GM19463 (cell line): ENCODE measurements around the gene MOGAT3.

Experiments used
- ATAC-seq: cut with Tn5 transposase; IDR thresholded peaks from one replicate; pipeline ENCODE4 v1.9.1; 2021; ENCODE audit warnings: mild to moderate bottlenecking, moderate library complexity; ENCODE audit not compliant: unreplicated experiment

MOGAT3 gene

DNA sequence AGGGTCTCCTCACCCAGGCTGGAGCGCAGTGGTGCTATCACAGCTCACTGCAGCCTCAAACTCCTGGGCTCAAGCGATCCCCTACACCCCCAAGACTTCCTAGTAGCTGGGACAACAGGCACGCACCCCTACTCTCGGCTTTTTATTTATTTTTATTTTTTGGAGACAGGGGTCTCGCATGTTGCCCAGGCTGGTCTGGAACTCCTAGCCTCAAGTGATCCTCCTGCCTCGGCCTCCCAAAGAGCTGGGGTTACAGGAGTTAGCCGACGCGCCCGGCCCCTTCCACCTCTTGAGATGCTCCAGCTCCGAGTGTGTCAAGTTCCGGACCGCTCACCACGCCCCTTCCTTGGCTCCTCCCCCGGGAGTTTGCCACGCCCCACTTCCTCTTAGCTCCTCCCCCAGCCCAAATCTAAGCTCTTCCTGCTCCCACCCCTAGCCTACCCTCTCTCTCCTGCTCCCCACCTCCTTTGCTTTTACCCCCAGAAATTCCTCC is 27.0 kb downstream of the MOGAT3 start:
- ATAC-seq = no peak

DNA sequence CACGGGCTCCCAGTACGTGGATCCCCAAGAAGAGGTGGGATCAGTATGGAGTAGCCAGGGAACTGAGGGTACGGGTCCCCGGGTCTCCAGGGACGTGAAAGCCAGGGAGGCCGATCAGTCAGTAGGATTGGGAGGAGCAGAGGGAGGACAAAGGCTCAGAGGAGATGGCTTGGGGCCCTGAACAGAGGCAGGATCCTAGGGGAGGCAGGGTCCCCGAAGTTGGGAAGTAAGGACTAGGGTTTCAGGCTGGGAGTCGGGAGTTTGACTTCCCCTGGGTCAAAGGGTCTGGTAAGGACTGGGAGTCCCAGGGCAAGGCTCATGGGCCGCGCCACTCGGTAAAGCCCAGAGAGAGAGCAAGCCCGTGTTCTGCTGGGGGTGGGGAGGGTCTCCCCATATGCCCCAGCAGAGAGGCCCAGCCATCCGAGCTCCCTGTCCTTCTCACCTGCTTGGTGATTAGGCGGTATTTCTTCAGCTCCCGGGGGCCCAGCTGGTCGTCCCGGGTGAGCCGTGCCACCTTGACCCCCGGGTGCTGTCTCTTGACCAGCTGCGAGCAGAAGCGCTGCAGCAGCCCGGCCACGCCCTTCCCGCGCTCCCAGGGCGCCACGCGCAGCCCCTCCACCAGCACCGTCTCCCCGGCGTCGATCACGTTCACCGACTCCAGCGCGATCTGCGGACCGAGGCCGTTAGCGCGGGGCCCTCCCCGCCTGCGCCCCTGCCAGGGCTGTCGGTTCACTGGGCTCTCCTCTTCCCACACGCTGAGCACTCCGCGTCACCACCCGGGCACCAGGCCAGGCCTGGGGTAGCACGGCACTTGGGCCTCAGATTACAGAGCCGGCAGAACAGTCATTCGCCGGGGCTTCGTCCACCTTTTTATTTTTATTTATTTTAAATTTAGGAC is 27.7 kb downstream of the MOGAT3 start:
- no peak for ATAC-seq

DNA sequence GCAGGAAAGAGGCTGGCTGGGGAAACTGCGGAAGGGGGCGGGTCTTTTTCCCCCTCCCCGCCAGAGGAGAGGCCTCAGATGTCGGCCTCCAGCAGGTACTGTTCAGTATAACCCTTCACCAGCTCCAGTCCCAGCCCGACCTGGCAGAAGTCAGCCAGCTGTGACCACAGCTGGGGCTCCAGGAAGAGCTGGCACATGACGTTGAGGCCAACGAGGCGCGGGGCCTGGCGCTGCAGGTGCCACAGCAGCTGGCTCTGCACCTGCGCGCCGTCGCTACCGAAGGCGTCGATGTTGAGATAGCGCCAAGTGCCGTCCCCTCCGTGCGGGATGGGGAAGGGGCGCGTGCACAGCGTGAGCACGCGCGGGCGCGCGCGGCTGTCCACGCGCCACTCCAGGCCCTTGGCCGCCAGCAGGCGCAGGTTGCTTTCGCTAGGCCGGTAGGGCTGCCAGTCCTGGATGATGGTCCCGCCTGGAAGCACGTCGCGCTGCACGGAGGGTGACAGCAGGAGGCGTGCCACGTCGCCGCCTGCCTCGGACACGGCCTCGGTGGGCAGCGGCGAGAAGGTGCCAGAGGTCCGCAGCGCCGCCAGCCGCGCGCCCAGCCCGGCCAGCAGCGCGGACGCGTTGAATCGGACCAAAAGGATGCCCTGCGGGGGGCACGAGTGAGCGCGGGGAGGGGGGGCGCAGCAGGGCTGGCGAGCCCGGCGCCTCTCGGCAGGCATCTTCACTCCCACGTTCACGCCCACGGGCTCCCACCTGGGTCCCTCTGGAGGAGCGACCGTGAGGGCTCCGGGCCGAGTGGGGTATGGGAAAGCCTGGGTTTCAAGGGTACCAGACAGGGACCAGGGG is 28.6 kb downstream of the MOGAT3 start:
- ATAC-seq = no peak

DNA sequence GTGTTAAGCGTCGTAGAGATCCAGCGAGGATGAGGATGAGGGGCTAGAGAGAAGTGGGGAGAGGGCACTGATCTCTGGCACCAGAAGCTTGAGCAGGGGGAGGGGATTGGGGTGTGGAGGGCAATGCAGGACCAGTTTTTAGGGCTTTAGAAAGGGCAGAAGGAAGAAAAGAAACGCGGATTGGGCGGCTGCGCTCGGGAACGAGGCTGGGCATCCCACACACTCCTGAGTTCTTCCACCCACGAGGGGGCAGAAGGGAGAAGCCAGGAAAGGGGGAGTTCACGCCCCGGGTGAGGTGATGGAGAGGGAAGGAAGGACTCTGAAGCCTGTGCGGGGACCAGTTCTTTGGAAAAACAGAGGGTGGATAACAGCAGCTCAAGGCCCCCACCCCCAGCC is 29.4 kb downstream of the MOGAT3 start:
- no peak for ATAC-seq

DNA sequence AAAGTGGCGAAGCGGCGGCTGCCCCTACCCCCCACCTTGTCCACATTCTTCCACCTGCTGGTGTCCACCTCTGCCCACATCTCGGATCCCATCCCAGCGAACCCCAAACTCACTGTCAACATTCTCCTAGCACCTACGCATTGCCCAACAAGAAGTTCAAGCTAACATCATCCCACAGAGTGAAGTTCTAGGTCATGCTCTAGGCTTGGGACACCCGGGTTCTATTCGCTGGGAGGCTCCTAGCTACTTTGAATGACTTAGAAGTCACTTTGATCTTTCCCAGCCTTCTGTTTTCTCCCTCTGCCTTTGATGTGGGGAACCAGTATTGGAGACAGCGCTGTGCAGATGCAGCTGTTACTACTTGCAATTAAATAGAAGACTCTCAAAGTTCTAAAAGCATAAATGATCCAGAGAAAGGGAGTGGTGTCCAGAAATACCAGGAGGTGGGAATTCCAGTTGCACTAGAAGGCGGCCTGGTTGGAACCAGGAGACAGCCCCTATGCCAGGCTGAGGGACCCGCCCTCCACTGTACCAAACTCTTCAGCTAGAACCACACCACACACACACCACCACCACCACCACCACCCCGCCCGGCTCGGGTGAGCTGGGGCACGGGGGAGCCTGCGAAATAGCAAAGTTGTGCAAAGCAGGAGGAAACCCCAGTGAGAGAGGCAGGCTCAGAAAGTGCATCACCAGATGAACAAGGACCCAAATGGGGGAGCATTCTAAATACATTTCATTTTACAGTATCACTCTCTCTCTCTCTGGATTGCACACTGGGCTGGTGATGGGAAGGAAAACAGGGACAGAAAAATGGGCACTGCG is 30.0 kb downstream of the MOGAT3 start:
- no peak for ATAC-seq

DNA sequence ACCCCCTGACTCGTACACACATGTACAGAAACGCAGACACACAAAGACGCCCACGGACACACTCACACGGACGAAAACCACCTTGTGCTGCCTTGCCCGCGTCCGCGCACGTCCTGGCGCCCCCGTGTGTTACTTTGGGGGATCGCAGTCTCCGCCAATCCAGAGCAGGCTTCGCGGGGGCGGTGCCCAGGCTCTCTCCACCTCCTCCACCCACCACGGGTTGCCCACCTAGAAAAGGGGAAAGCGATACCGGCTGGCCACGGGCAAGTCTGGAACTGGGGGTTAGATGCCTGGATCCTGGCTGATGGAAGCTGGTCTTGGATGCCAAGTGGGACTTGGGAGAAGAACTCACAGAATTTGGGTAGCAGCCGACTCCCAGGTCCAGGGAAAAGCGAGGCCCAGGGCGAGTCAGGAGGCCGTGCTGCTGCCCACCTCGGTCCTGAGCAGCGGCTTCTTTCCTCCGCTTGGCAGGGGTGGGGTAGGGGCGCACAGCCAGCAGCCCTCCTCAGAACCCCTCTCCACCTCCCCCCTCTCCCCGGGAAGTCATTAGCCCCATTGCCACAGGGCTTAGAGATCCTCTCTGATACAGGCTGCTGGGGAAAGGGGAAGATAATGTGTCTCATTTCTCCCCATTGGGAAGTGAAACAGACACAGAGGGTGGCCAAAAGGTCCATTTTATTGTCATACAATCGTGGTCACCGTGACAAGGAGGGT is 30.8 kb downstream of the MOGAT3 start:
- no peak for ATAC-seq

DNA sequence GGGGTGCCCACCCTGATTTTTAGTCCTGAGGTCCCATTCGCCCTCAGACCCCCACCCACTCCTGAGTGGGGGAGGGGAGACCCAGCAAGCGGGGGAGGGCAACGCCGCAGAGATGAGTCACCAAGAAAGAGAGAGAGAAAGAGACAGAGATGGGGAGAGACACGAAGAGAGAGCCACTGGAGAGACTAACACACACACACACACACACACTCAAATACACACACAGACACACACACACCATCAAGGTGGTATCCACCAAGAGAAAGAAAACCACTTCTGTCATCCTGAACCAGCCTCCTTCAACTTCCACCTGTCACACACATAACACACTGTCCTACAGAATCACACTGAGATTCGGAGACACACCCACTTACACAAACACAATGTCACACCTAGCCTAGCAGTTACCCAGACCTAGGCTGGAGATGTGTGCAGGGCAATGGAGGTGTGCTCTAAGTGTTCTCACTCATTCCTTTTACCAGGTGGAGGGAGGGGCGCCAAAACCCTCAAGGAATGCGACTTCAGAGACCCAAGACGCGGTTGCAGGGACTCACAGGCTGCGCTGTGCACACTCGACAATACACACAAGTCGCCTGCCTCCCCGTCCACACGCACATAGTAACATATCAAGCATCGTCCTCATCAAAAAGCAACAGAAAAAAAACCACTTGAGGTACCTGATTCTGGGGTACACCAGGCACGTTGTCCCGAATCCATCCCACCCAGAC is 31.6 kb downstream of the MOGAT3 start:
- no peak for ATAC-seq

DNA sequence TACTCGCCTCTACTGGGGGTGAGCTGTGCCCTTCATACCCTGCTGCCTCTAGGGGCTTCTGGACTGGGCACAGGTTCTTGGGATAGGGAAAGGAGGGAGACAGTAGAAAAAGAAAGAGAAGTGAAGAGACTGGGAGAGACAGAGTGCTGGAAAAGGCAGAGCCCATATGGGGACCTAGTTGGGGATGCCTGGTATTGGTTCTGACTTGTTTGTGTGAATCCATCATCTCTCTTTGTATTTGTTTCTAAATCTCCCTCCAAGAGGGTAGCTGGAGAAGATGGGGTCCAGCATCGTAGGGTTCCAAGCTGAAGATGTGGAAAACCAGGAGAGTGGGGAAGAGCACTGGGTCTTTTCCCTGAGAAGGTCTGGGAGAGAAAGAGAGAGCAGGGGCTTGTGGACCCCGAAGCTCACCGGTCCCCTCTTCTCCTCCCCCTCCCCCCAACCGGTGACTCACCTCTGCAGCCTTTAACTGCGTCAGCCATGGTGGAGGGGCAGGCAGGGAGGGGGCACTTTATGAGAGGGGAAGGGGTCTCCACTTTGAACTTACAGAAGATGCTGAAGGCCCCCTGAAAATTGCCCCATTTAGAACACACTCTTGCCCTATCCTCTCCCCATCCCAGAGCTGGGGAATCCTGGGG is 32.3 kb downstream of the MOGAT3 start:
- no peak for ATAC-seq

DNA sequence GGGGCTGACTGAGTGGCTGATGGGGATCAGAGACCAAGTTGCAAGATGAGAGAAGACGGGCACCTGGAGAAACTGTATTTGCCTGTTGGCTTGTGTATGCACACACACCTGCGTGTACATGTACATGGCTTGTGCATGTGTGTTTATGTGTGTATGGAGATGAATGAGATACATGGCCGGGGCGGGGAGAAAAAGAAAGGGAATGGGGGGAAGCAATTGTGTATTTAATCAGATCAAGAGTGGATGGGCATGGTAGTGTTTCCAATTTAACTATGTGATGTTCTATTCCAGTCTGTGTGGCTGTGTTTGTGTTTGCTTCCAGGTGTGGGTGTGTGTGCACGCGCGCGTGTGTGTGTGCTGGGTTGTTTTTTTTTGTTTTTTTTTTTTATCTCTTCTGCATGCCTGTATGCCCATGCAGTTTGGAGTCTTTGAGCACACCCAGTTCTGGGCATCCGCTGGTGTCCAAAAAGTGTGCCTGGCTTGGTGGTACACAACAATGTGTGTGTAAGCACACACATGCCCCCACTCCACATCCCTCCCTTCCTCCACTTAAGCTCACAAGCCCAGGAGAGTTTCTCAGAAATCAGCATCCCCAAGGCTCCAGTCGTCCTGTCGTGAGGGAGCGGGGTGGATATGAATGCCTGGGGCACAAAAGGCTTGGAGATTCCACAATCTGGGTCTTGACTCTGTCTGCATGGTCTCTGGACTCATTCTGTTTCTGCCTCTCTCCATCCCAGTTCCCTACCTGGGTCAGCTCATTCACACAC is 33.0 kb downstream of the MOGAT3 start:
- no peak for ATAC-seq

DNA sequence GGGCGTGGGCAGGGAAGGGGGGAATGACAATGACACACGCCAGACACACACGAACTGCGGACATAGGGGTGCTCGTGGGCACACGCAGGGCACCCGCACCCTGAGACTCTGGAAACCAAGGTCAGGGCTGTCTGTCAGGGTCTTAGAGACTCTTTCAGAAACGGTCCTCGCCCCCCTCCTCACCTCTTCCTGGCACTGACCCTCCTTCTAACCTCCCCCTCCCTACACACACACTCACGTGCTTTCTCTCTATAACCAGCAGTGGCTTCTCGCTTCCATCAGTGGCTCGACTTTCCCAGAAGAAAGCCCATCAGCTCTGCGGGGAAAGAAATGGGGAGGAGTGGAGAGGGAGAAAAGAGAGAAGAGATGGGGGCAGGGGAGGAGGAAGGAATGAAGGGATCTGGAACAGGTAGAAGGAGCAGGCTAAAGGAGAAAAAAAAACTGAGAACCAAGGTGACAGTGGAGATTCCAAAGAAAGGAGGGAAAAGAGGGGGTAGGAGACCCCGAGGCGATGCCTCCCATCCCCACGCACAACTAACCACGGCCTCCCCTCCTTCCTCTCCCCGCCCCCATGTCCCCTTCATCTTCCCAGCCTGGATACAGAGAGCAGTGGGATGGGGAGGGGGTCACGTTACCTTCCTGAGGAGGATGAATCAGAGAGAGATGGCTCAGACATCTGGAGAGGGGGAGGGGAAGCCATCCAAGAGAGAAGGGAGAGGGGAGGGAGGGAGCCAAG is 33.8 kb downstream of the MOGAT3 start:
- no peak for ATAC-seq

DNA sequence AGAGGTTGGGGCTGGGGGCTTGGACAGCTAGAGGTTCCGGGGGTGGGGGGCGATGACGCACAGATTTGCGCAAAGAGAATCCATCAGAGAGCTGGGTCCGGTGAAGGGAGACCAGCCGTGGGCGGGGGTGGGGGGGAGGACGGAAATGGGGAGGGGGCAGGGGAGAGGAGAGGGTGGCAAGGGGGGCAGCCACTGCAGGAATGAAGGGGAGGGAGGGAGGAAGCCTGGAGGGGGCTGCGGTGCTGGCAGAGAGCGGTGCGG is 34.3 kb downstream of the MOGAT3 start:
- no peak for ATAC-seq

DNA sequence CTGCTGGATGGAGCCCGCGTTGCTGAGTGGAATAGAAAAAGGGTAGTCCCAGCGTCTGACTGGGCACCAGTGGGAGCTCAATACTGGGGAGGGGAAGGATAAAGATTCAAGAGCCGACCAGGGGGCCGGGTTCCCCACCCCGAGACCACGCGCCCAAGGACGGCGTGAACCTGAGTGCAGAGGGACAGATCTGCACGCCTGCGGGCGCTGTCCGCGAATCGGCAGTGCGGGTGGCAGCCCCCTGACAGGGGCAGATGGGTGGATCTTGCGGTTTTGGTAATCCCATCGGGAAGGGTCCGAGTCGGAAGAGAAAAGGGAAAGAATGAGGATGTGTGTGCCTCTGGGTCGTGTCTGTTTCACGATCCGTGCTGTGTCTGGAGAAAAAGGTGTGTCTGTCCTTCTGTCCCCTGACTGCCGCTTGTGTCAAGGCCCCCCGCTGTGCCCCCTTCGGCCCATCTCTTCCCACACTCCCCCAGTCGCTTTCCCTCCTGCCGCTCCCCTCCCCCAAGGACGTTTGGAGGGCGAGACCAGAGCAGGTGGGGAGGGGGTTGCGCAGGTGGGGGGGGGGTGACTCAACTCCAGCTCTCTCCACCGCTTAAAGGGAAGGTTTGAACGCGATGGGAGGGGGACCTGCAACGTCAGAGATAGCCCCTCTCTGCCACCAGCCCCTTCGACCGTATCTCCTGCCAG is 34.7 kb downstream of the MOGAT3 start:
- ATAC-seq = no peak

DNA sequence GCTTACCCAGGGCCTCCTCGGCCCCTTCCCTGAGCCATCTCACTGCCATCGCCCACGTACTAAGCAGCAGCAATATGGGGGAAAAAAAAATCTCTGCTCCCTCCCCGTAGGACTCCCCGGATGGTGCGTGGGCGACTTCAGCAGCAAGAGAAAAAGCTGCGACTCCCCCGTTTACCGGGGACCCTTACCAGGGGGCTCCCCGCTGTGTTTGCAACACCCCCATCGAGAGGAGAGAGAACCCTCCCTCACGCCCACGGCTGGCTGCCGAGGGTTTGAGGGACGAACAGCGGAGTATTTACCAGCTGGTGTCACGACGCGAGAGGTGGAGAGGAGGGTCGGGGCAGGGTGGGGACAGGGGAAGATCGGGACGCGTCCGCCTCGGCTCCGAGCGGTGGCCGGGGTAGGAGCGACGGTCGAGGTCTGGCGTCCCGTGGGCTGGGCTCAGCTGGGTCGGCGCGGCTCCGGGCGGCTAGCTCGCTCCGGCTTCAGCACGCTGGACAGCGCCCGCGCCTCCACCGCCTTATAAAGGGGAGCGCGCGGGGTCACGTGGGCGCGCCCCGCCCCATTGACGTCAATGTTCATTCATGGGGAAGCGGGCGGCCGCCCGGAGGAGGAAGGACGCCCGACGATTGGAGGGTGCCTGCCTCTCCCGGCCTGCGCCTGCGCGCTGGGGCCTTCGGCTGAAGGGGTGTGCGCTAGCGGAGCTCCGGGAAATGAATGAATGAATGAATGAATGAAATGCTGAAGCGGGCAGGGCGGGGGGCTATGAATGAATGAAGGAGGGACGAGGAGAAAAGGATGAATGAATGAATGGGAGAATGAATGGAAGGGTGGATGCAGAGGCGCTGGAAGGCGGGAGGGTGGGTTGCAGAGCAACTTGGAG is 35.5 kb downstream of the MOGAT3 start, which contains the start of gene VGF:
TSS of gene VGF (minus strand) at position 495 of the 883 bp plus-strand sequence. CDS start 726 bp downstream, outside the sequence.
- peak; percentile 71 for ATAC-seq

DNA sequence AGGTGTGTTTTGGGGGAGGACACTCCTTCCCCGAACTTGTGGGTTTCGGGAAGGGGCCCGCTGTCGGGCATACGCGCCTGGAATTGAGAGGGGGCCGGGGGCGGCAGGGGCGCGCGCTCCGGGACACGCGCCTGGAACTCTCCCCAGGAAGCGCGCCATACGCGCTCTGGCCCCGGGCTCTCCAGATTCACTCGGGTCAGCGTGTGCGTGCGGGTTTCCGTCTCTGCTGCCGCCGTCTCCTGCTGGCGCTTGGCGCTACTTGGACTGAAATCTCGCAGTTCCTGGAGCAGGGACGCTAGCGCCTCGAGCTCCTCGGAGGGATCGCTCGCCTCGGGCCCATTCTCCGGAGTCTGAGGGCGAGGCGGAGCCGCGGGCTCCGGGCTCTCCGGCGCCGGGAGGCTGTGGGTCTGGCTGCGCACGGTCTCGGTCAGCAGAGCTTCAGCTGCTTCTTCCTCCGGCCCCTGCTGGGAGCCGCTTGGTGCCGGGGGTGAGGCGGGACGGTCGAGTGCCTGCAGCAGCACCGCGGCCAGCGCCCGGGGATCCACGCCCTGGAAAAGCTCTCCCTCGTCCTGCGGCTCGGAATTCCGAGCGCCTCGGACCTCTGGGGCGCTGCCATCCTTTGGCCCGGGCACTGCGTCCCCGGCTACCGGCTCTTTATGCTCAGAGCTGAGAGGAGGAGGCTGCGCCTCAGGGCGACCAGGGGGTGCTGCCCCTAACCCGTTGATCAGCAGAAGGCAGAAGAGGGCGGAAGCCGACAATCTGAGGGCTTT is 36.6 kb downstream of the MOGAT3 start:
- no peak for ATAC-seq

DNA sequence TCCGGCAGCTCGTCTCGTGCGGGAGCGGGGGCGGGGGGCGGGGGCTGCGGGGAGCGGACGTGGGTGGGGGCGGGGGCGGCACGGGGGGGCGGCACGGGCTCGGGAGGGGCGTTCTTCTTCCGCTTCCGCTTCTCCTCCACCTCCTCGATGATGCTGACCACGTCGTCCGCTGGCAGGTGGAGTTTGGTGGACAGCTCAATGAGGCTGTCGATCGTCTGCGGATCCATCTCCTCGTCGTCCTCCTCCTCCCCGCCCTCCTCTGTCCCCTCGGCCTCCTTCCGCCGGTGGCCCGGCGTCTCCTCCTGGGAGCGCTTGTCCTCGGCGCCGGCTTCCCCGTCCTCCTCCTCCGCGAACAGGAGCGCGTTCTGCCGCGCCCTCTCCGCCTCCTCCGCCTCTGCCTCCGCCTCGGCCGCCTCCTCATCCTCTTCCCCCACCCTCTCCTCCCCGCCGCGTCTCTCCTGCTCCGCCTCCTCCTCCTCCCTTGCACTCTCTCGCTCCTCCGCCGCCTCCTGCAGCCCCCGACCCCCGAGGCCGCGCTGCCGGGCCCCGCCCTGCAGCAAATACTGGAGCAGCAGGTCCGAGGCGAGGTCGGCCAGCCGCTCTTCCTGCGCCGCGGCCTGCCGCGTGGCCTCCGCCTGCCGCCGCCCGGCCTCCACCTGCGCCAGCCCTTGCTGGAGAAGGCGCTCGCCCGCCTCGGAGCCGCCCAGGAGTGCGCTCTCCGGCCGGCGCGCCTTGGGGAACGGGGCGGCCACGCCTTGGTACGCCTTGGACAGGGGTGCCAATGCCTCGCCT is 37.4 kb downstream of the MOGAT3 start:
- ATAC-seq = no peak
